CD4-positive, alpha-beta T cell treated with Interleukin-15 for 1 hour (primary cell): ENCODE data around the gene RASA3.
A peak's percentile ranks its signal among the peaks of the same experiment; 100 is the strongest.
"Not testable (repeated sequence)": the region's sequence is repeated elsewhere in the genome, so short reads cannot be mapped to it uniquely, and the experiment has no call there.

Experiments
- DNase-seq: peaks from one replicate; pipeline ENCODE4 v3.0.0-alpha.2; 2020

Gene RASA3, protein sequence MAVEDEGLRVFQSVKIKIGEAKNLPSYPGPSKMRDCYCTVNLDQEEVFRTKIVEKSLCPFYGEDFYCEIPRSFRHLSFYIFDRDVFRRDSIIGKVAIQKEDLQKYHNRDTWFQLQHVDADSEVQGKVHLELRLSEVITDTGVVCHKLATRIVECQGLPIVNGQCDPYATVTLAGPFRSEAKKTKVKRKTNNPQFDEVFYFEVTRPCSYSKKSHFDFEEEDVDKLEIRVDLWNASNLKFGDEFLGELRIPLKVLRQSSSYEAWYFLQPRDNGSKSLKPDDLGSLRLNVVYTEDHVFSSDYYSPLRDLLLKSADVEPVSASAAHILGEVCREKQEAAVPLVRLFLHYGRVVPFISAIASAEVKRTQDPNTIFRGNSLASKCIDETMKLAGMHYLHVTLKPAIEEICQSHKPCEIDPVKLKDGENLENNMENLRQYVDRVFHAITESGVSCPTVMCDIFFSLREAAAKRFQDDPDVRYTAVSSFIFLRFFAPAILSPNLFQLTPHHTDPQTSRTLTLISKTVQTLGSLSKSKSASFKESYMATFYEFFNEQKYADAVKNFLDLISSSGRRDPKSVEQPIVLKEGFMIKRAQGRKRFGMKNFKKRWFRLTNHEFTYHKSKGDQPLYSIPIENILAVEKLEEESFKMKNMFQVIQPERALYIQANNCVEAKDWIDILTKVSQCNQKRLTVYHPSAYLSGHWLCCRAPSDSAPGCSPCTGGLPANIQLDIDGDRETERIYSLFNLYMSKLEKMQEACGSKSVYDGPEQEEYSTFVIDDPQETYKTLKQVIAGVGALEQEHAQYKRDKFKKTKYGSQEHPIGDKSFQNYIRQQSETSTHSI

DNA sequence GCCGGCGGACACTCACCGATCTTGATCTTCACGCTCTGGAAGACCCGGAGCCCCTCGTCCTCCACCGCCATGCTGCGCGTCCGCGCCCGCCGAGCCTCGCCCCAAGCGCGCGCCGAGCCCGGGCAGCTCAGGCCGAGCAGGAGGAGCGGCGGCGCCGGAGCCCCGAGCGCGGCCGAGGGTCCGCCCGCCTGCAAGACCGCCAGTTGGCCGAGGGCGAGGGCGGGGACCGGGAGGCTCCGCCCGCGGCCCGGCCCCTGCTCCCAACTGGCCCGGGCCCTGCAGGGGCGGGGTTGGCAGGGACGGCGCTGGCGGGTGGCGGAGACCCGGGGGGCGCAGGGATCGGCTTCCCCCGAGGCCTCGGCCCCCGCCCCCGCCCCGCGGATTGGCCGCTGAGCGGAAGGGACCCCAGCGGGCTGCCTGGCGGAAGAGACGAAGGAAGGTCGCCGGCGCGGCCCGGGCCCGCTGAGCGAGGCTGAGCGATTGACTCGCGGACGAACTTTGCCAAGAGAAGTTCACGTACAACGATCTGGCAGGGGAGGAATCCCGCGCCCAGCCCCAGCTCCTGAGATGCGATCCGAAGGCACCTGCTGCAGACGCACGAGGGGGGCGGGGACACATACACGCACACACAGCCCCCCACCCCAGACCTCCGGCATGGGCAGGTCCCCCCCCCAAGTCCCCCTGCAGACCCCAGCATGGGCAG, at the start of gene RASA3:
Gene RASA3 (minus strand): TSS at position 205 of the 703 bp plus-strand sequence. CDS start 134 bp downstream, at position 71.
- DNase-seq: peak; percentile 70

- no peak for DNase-seq
Observed at GRCh38 chr13:114179087-114179658, 46.8 kb upstream of the RASA3 start, which contains the start of gene CFAP97D2. Gene CFAP97D2, plus strand, starts transcription at chr13:114179257. Its CDS starts 74 bp downstream, at chr13:114179331.

DNA sequence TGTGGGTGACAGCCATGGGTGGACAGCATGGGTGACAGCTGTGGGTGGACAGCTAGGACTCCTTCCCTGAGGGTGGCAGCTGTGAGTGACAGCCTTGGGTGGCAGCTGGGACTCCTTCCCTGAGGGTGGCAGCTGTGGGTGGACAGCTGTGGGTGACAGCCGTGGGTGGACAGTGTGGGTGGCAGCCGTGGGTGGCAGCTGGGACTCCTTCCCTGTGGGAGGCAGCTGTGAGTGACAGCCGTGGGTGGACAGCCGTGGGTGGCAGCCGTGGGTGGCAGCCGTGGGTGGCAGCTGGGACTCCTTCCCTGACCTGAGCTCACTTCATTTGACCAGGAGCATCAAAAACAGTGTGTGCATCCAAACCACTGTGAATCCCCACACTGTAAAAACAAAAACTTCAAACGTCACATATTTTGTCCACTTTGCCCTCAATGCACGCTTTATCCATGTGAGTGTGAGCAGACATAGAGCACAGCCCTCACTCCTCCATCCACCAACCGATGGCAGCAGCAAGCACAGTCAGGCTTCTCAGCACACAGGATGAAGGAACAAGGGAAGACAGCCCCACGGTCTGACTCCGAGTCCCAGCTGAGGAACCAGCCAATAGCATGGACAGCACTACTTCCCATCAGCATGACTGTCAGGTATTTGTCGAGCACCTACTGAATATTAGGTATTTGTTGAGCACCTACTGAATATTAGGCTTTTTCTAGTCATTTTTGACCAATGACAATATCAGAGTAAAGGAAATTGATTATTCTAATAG, 45.0 kb upstream of the RASA3 start:
- DNase-seq: no peak

GRCh38 chr13:114176359-114176902, 44.0 kb upstream of the RASA3 start:
- not testable (repeated sequence) for DNase-seq

DNA sequence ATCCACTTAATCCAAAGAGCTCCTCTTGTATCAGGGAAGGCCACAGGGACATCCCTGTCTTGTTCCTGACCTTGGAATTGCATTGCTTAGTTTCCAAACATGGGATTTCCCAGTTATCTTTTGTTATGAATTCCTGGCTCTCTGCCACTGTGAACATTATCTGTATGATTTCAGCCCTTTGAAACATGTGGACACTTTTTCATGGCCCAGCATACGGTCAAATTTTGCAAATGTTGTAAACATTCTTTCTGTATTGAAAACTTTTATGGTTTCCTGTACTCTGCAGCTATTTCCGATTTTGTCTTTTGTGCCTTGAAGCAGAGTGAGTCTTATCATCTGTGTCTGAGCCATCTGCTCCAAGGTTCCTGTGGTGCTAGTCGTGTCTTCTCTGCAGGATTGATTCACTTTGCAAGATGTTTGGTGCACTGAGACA, 42.1 kb upstream of the RASA3 start:
- DNase-seq: no peak

- no peak for DNase-seq
Observed at GRCh38 chr13:114173745-114174144, 41.3 kb upstream of the RASA3 start.

- no peak for DNase-seq
Observed at GRCh38 chr13:114173272-114173671, 40.8 kb upstream of the RASA3 start.

DNA sequence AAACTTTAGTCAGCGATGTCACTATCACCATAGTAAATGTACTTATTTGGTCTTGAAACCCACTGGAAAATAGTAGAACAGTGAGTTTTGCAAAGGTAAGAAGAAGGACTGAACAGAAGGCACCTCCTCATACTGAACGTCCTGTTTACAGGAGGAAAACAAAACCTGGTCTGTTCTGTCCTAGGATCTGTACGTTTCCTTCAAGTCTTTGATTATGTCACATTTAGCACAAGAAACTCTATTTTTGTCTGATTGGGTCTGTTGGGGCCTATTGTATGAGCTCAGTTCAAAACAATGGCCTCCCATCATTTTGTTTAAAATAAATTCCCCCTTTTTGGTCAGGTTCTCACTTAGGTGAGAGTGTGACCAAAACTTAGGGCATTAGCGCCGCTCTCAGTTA, 35.5 kb upstream of the RASA3 start:
- DNase-seq: no peak

GRCh38 chr13:114167426-114167825, 35.0 kb upstream of the RASA3 start:
- DNase-seq: peak; percentile 54

DNA sequence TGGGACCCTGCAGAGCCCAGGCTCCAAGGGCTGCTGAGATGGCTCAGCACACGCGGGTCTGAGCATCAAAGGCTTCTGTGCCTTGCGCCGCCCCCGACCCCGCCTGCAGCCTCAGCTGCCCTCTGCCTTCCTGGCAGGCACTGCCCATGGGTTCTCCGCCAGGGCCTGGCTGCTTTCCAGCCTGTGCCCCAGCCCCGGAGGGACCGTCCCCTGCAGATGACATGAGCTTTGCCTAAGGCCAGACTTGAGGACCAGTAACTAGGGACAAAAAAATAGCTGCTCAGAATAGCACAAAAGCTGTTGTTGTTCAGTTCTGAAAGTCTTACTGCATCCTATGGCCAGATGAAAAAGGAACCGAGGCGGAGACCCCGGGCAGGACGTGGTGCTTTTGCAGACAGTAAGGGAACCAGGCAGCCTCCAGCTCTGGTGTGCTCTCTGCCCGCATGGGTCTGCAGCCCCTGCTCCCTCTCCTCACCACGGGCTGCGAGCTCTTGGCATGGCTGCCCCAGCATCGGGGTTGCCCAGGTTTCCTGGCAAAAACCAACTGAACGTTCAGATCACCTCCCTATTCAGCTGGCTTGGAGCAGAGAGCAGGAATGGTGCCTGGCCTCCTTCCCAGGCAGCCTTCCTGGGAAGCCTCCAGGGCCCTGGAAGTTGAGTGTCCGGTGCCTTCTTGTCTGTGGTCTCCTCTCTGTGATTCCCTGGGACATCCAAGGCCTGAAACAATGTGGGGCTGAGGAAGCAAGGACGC, 34.1 kb upstream of the RASA3 start:
- DNase-seq: no peak

DNA sequence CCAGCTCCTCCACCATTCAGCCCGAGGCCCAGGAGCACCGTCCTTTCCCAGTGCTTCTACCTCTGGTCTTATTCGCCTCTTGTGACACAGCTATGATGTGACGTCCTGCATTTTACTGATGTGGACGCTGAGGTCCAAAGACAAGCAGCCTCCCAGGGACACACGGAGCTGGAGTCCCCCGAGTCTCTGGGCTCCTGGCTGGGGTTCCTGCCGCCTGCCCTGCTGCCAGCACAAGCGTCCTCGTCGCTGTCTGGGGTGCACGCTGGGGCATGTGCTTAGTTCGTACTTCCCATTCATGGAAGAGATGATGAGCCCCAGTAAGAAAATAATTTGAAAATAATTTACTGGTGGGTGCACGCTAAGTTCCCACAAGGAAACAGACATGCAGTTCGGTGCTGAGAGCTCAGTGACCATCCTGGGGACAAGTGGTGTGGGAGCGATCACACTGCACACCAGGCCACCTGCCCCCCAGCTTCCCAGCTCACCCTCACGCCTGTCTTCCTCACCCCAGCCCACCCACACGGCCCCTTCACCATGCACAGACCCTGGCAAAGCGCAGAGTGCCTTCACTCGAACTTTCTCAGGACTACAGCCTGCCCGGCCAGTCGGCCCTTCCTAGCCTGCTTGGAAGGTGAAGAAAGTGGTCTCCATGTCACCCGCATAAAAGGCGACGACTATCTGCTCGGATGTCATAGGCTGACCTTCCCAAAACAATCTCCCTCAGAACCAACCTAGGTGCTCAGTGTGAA, 32.4 kb upstream of the RASA3 start:
- DNase-seq: no peak

GRCh38 chr13:114164053-114164452, 31.6 kb upstream of the RASA3 start:
- no peak for DNase-seq

DNA sequence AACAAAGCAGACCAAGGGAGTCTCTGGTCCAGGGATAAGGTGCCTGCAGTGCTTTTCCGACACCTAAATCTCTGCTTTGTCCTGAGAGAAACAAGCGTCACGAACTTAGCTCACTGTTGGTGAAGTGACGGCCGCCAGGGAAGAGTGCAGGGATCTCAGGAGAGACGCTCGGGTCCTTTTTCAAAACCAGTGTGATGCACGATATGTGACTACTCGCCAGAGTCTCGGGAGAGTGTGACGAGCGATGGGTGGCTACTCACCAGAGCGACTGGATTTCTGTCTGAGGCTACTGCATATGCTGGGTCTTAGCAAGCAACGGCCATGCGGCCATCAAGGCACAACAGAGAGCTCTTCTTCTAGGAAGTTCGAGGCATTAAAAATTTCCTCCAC, 30.1 kb upstream of the RASA3 start:
- DNase-seq: no peak

DNA sequence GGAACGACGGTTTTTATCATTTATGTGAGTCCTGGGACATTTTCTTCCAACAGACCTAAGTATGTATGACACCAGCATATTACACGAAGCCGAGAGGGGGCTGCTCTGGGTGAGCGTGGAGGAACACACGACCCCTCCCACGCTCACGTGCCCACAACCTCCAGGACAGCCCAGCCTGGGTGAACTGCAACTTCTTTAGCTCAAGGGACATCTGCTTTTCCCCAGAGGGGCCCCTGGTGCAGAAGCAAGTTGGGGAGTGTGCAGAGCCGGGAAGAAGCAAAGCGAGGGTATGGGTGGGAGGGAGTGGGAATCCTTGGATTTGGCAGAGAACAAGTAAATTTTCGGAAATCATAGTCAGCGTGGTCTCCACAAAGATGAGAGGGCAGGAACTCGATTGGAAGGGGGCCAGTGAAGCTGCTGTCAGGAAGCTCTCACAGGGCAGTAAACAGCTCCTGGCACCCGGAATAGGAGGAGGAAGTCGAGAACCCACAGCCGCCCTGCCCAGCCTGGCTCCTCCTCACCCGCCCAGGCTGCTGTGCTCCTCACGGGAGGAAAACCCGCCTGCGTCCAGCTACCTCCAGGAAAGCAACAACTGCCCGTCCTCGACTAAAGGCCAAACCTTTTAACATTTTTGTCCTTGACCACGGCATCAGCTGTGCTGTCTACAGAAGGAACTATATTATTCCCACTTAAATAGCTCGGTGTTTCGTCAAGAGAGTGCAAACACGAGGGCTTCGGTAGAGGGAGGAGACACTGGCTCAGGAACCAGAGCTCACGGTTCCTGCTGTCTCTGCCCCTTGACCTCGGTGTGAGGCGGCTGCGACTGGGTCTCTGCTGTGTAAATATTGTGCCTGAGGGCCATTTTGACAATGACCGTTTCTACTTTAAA, 29.5 kb upstream of the RASA3 start:
- peak; percentile 51 for DNase-seq

DNA sequence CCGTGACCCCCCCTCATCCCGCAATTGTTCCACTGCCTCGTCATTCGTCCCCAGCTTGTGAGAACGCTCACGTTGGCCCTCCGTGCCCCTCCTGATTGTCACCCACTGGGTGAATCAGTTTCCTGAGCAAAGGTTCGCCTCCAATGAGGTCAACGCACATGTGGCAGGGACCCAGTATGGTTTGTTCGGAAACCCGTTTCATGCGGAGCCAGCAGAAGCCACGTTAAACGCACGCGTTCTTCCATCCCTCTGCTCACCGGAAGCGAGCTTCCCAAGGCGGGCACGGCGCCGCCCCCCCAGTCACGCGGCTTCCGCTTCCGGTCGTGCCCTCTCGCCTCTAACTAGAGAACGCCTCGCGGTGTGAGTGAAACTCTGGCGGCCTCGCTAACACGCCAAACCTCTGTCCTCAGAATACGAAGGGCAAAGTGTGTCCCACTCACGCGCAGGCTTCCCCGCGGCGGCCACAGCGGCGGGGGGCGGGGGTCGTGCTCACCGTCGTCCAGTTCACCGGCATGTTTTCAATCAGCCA, 28.7 kb upstream of the RASA3 start:
- no peak for DNase-seq

- DNase-seq: not testable (repeated sequence)
Observed at GRCh38 chr13:114158869-114159666, 26.6 kb upstream of the RASA3 start.

DNA sequence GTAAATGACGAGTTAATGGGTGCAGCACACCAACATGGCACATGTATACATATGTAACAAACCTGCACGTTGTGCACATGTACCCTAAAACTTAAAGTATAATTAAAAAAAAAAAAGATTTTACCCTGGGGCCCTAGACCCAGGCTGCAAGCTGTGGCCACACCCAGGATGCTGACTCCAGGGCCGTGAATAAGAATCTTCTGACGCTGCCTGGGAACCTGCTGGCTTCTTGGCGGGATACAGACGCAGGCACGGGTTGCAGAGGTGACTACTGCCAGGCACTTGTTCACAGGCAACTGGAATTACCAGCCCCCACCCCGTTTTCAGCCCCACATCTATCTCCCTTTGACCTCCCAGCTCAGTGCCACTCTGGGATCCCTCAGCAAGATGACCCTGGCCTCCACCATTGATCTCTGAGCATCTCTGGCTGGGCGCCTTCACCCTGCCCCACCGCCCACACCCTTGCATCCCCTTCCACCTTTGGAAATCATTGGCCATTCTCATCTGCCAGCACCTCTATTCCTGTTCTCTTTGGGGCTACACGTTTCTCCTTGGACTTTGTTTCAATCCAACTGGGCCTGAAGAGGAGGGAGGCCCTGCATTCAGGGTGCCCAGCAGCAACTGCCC, 25.6 kb upstream of the RASA3 start:
- no peak for DNase-seq
